Stomach (tissue), 4 donors: Measurements from ENCODE around the gene RTL10.

ENCODE experiments used
- EP300 ChIP-seq: sonication (generic); formaldehyde crosslinking; IDR thresholded peaks from one replicate; pipeline ENCODE4 v1.6.1; 2017; ENCODE audit warnings: antibody characterized with exemption
- POLR2A ChIP-seq, 4 donors: fragments of 450-650 bp; IDR thresholded peaks; one replicate each; pipeline ENCODE4 v1.6.1; 2016; ENCODE audit warnings: antibody characterized with exemption in 4 of 4, control low read depth in 2 of 4, mild to moderate bottlenecking in 1 of 4, moderate library complexity in 1 of 4
- TF ChIP-seq, protein P1 (sequence below), 7 experiments: fragments of 450-650 bp in 4 of 7; fragments of 200-600 bp in 3 of 7; sonication (generic) in 3 of 7; IDR thresholded peaks; one replicate each; pipeline ENCODE4 v1.5.1; 2016 to 2019; ENCODE audit warnings: antibody characterized with exemption in 7 of 7, control low read depth in 2 of 7, mild to moderate bottlenecking in 1 of 7

GRCh38 chr22:19824926-19825339, 29.7 kb downstream of the RTL10 start:
- TF ChIP-seq, protein P1, sequence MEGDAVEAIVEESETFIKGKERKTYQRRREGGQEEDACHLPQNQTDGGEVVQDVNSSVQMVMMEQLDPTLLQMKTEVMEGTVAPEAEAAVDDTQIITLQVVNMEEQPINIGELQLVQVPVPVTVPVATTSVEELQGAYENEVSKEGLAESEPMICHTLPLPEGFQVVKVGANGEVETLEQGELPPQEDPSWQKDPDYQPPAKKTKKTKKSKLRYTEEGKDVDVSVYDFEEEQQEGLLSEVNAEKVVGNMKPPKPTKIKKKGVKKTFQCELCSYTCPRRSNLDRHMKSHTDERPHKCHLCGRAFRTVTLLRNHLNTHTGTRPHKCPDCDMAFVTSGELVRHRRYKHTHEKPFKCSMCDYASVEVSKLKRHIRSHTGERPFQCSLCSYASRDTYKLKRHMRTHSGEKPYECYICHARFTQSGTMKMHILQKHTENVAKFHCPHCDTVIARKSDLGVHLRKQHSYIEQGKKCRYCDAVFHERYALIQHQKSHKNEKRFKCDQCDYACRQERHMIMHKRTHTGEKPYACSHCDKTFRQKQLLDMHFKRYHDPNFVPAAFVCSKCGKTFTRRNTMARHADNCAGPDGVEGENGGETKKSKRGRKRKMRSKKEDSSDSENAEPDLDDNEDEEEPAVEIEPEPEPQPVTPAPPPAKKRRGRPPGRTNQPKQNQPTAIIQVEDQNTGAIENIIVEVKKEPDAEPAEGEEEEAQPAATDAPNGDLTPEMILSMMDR (IDR thresholded peaks at IDR 0.05) = no peak
- TF ChIP-seq POLR2A (IDR thresholded peaks at IDR 0.05) (no peak), EP300 (no peak)
